Suppressor macrophage treated with lipopolysaccharide for 4 hours (primary cell): ENCODE results near the gene LNPEP.
"Not testable (repeated sequence)": the region's sequence is repeated elsewhere in the genome, so short reads cannot be mapped to it uniquely, and the experiment has no call there.

Experiments used
- DNase-seq: peaks from one replicate; pipeline ENCODE4 v3.0.0-alpha.2; 2020

LNPEP gene

DNA sequence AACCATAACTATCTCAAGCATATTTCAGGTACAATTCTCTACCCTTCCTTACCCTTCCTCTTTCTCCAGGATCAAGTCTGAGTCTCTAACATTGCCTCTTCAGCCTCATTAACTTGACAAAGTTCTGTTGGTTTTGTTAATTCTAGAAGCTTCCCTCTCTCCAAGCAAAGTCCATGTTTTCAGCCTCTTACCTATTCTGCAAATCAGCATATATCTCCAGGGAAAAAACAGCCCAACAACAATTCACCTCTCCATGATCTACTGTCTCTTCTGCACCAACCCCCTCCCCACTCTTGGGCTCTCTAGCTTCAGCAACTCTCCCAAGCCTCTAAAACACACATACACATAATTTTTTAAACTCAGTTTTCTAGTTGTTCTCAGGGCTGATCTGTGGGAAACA is 134.4 kb downstream of the LNPEP start:
- no peak for DNase-seq

DNA sequence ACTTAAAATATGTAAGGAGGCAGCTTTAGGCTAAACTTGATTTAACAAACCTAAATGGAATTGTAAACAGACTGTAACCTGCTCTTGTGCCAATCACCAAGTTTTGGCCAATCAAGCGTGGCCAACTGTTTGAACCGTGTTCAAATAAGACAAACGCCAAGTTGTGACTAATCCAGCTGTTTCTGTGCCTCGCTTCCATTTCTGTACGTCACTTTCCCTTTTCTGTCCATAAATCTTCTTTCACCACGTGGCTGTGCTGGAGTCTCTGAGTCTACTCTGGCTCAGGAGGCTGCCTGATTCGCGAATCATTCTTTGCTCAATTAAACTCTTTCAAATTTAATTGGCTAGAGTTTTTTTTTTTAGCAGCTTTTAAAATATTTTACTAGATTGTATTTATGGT is 135.2 kb downstream of the LNPEP start:
- no peak for DNase-seq

DNA sequence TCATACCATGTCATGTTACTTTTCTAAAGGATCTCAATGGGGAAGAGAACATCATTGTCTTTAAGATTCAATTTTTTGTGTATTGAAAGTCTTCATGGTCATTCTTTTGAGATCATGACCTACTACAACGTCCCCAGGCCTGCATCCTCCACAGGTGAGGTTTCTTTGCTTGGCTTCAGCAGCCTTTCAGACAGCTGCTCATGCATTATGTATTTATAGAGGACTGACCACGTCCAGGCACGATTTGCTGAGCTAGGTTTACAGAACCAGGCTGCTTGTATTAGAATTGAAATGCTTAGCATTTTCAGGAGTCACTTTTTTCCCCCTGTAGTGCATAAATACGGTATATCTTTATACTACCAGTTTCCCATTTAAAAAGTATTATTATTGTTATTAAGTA is 136.1 kb downstream of the LNPEP start:
- no peak for DNase-seq

DNA sequence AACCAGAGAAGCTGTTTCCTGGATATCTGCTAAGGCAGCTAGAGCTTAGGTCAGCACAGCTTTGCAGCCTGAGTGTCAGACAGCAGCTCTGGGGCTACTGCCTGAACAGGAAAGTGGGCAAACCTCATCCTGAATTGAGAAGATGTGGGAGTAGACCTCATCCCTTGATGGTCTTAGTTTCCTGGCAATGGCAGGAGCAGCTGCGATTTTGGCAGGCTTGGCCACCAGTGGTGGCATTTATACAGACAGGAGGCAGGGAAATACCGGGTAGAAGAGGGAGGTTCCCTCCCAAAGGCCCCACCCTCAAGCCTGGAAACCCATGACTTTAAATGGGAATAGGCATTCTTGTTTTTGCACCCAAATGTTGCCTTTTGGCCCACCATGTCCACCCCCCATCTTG is 136.8 kb downstream of the LNPEP start:
- no peak for DNase-seq

DNA sequence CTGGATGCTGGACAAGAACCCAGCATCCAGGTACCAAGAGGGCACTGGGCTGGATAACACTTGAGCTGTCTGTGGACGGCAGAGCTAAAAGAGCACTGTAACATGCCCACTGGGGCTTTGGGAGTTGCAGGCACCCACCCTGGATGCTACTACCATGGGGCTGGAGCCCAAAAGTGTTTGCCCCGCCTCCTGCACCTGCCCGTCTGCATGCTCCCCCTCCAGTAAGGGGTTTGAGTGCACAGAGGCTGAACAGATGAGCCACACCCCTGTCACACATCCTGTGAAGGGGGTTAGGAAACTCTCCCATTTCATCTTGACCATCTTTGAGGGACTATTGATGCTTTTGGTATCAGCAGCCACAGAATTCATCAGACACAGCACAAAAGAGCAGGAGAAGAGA is 137.5 kb downstream of the LNPEP start:
- DNase-seq, result no peak

DNA sequence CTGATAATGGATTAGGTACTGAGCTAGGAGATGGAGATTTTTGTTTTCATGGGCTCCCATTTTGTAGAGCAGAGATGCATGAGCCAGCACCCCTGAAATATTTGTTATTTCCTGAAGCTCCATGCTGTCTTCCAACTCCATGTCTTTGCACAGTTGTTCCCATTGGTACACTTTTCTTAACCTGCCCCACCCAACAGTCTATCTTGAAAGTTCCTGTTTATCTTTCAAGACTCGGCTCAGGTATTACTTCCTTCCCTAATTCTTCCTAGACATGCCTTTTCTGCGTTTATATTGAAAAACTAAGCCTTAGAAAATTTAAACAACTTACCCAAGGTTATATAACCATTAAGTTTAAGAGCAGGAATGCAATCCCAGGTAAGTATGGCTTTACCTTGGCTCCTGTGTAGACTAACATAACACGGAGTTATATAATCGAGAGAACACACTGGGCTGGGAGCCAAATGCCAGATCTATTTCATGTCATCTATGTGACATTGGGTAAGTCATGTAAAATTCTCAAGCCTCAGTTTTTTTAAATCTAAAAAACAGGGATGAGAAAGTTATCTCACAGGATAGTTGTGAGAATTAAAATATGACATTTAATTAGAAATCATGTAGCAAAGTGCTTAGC is 139.1 kb downstream of the LNPEP start:
- no peak for DNase-seq

- no peak for DNase-seq
Measured at GRCh38 chr5:97075649-97076048, 139.8 kb downstream of the LNPEP start.

DNA sequence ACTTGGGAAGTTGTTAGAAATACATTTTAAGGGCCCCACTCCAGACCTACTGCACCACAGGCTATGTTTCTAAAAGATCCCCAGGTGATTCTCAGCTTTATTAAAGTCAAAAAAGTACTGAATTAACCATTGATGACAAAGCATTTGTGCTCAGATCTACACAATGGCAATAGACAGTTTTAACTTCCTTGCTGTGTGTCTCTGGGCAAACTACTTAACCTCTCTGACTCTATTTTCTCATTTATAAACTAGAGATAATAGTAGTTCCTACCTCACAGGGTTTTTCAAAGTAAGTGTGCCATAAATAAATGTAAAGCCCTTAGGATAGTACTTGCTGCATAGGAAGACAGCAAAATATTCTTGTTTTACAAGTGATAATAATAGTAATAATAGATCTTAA is 140.2 kb downstream of the LNPEP start:
- no peak for DNase-seq

- no peak for DNase-seq
Measured at GRCh38 chr5:97077246-97077645, 141.4 kb downstream of the LNPEP start.

DNA sequence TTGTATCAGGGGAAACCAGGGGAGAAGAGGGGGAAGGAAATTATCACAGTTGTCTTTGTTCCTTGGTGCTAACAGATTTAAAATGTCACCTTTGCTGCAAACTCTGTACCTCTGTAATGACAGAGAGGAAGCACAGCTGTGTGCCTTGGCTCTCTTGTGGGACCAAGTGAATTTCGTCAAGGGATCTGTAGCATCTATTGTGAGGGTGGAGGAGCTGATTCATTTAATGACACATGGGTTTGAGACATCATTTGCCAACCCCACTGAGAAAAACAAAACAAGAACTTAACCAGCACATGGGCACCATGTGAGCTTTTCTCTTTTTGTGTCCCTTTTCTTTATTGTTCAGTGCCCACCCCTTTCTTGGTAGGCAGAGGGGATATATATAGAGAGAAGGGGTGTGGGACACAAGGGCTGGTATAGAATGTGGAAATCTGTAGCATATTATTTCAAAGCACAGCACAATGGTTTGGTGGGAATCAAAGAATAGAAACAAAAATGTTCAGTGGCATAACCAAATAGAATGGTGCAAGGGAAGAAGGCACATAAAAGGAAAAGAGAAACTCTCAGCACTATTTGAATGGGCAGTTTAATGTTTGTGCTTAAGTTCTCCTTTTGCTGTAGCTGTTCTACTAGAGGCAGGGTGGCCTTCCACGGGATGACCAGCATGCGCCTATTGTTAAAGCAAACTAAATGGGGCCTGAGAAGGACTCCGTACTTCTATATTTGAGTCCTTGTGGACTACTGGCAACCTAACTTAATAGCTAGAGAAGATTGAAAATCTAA is 143.3 kb downstream of the LNPEP start:
- peak; percentile 74 for DNase-seq

- DNase-seq, result not testable (repeated sequence)
Measured at GRCh38 chr5:97084782-97085458, 149.0 kb downstream of the LNPEP start.

DNA sequence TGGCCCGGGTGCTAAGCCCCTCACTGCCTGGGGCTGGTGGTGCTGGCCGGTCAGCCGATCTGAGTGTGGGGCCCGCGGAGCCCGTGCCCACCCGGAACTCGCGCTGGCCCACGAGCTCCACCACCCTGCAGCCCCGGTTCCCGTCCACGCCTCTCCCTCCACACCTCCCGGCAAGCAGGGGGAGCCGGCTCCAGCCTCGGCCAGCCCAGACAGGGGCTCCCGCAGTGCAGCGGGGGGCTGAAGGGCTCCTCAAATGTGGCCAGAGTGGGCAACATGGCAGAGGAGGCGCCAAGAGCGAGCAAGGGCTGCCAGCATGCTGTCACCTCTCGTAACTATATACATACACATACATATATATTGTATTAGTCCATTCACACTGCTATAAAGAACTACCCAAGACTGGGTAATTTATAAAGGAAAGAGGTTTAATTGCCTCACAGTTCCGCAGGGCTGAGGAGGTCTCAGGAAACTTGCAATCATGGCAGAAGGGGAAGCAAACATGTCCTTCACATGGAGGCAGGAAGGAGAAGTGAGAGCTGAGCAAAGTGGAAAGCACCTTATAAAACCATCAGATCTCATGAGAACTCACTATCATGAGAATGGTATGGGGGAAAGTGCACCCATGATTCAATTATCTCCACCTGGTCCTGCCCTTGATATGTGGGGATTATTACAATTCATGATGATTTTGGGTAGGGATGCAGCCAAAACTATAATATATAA is 149.7 kb downstream of the LNPEP start:
- peak; percentile 72 for DNase-seq
